ENCODE results near the gene C16orf96. TPM values are rescaled to one million over a fixed set of nuclear protein-coding genes. Genes with fewer than 3 reads are reported as not detected.

The C16orf96 gene
- total RNA-seq, 1 donor from 2014 or later = 0.11 TPM

- H3K9me3 ChIP-seq (ENCODE audit: low read depth) = no peaks in the 10 kb centered on the region
- H3K4me2 ChIP-seq = no peak overlapping the region
- H3K79me2 ChIP-seq (ENCODE audit: low read depth) = peaks cover 86% of the 10 kb centered on the region
- H3K4me3 ChIP-seq = no peak overlapping the region
- no peaks in the 10 kb centered on the region for H3K36me3 ChIP-seq
- H3K4me1 ChIP-seq = no peaks in the 10 kb centered on the region
- Mint-ChIP-seq H3K9me3 (no peaks in the 10 kb centered on the region), H3K36me3 (peaks cover 9% of the 10 kb centered on the region), H3K4me3 (no peak overlapping the region), H3K27ac (no peak overlapping the region), H3K4me1 (peaks cover 6% of the 10 kb centered on the region), H3K27me3 (ENCODE audit: insufficient read depth, low read depth) (peaks cover 4% of the 10 kb centered on the region)
- no peaks in the 10 kb centered on the region for H3K27me3 ChIP-seq
- H2AFZ ChIP-seq (replicated peaks) = no peak overlapping the region
- TF ChIP-seq, protein P1, sequence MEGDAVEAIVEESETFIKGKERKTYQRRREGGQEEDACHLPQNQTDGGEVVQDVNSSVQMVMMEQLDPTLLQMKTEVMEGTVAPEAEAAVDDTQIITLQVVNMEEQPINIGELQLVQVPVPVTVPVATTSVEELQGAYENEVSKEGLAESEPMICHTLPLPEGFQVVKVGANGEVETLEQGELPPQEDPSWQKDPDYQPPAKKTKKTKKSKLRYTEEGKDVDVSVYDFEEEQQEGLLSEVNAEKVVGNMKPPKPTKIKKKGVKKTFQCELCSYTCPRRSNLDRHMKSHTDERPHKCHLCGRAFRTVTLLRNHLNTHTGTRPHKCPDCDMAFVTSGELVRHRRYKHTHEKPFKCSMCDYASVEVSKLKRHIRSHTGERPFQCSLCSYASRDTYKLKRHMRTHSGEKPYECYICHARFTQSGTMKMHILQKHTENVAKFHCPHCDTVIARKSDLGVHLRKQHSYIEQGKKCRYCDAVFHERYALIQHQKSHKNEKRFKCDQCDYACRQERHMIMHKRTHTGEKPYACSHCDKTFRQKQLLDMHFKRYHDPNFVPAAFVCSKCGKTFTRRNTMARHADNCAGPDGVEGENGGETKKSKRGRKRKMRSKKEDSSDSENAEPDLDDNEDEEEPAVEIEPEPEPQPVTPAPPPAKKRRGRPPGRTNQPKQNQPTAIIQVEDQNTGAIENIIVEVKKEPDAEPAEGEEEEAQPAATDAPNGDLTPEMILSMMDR (IDR thresholded peaks at IDR 0.05) = no peak
- TF ChIP-seq EZH2phosphoT487 (IDR thresholded peaks at IDR 0.05) = no peak
- no peak for TF ChIP-seq EZH2 (IDR thresholded peaks at IDR 0.05)
- peaks cover 2% of the 10 kb centered on the region for H3F3A ChIP-seq (ENCODE audit: low read depth)
- H4K20me1 ChIP-seq (ENCODE audit: low read depth) = peaks cover 50% of the 10 kb centered on the region
- no peak for DNase-seq (ENCODE audit: low spot score)
- no peak overlapping the region for H3K27ac ChIP-seq
- H3K9ac ChIP-seq = no peak overlapping the region
Measured at GRCh38 chr16:4641895-4642294, 85.8 kb downstream of the C16orf96 start.

GRCh38 chr16:4646773-4647643, 90.9 kb downstream of the C16orf96 start:
- Histone ChIP-seq H3K27ac (no peak overlapping the region), H2AFZ (replicated peaks) (no peak overlapping the region), H3K4me3 (no peak overlapping the region), H3K4me1 (no peaks in the 10 kb centered on the region), H3F3A (ENCODE audit: low read depth) (peaks cover 2% of the 10 kb centered on the region), H3K9me3 (ENCODE audit: low read depth) (no peaks in the 10 kb centered on the region), H3K4me2 (no peak overlapping the region), H3K27me3 (no peaks in the 10 kb centered on the region), H3K36me3 (no peaks in the 10 kb centered on the region), H3K9ac (no peak overlapping the region), H3K79me2 (ENCODE audit: low read depth) (peaks cover 47% of the 10 kb centered on the region), H4K20me1 (ENCODE audit: low read depth) (peaks cover 8% of the 10 kb centered on the region)
- peaks cover 21% of the 10 kb centered on the region for H3K36me3 Mint-ChIP-seq
- TF ChIP-seq, protein P1 (IDR thresholded peaks at IDR 0.05) = no peak
- TF ChIP-seq EZH2phosphoT487 (IDR thresholded peaks at IDR 0.05) (no peak), EZH2 (IDR thresholded peaks at IDR 0.05) (no peak)
- no peaks in the 10 kb centered on the region for H3K4me1 Mint-ChIP-seq
- H3K9me3 Mint-ChIP-seq = peaks cover 9% of the 10 kb centered on the region
- no peak overlapping the region for H3K27ac Mint-ChIP-seq
- no peak overlapping the region for H3K4me3 Mint-ChIP-seq
- DNase-seq (ENCODE audit: low spot score) = no peak
- peaks cover 7% of the 10 kb centered on the region for H3K27me3 Mint-ChIP-seq (ENCODE audit: insufficient read depth, low read depth)

DNA sequence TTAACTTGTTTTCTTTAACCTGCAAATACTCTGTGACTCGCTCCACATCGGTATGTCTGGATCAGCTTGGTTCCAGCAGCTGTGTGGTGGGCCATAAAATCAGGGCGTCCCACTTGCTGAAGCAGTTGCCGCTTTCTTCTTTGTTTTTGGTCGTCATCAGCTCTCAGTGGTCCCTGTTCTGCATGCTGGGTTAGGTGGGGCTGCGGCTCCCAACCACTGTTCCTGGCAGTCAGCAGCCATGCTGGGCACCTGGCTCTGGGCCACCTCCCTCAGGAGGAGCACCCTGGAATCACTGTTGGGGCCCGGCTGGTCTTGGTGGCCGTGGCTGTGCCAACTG, 91.5 kb downstream of the C16orf96 start:
- Histone ChIP-seq H3F3A (ENCODE audit: low read depth) (peaks cover 2% of the 10 kb centered on the region), H3K4me2 (no peak overlapping the region), H3K27me3 (no peaks in the 10 kb centered on the region), H3K27ac (no peak overlapping the region), H2AFZ (replicated peaks) (no peak overlapping the region), H4K20me1 (ENCODE audit: low read depth) (peaks cover 7% of the 10 kb centered on the region), H3K36me3 (no peaks in the 10 kb centered on the region), H3K79me2 (ENCODE audit: low read depth) (peaks cover 42% of the 10 kb centered on the region), H3K9me3 (ENCODE audit: low read depth) (no peaks in the 10 kb centered on the region), H3K4me3 (no peak overlapping the region), H3K9ac (no peak overlapping the region), H3K4me1 (no peaks in the 10 kb centered on the region)
- Mint-ChIP-seq H3K27ac (no peak overlapping the region), H3K4me1 (no peaks in the 10 kb centered on the region), H3K9me3 (peaks cover 9% of the 10 kb centered on the region), H3K36me3 (peaks cover 21% of the 10 kb centered on the region), H3K27me3 (ENCODE audit: insufficient read depth, low read depth) (peaks cover 7% of the 10 kb centered on the region), H3K4me3 (no peak overlapping the region)
- TF ChIP-seq EZH2phosphoT487 (IDR thresholded peaks at IDR 0.05) (no peak), EZH2 (IDR thresholded peaks at IDR 0.05) (no peak)
- TF ChIP-seq, protein P1 (IDR thresholded peaks at IDR 0.05) = no peak
- DNase-seq (ENCODE audit: low spot score) = no peak
